Measurements from ENCODE around the gene MBD5. TPM values are rescaled to one million over a fixed set of nuclear protein-coding genes. Genes with fewer than 3 reads are reported as not detected.

MBD5 gene
- total RNA-seq, 1 experiment from 2014 or later, result 18.0 TPM

GRCh38 chr2:148044322-148044721, 23.4 kb downstream of the MBD5 start:
- no peaks in the 10 kb centered on the region for H3K36me3 ChIP-seq

GRCh38 chr2:148046802-148047201, 25.9 kb downstream of the MBD5 start:
- H3K27ac ChIP-seq, result no peak overlapping the region
- DNase-seq, result no peak
- no peaks in the 10 kb centered on the region for H3K9me3 ChIP-seq (replicated peaks)
- H3K4me3 ChIP-seq, result no peak overlapping the region
- H3K27me3 ChIP-seq, result no peaks in the 10 kb centered on the region
- H3K36me3 ChIP-seq, result no peaks in the 10 kb centered on the region
- no peaks in the 10 kb centered on the region for H3K4me1 ChIP-seq

More at GRCh38 chr2:148044322-148044721, 23.4 kb downstream of the MBD5 start:
- Histone ChIP-seq H3K9me3 (replicated peaks) (no peaks in the 10 kb centered on the region), H3K27ac (no peak overlapping the region), H3K27me3 (no peaks in the 10 kb centered on the region), H3K4me3 (no peak overlapping the region), H3K4me1 (no peaks in the 10 kb centered on the region)
- no peak for DNase-seq

- no peaks in the 10 kb centered on the region for H3K27me3 ChIP-seq
- H3K4me3 ChIP-seq, result no peak overlapping the region
- no peaks in the 10 kb centered on the region for H3K36me3 ChIP-seq
- no peaks in the 10 kb centered on the region for H3K4me1 ChIP-seq
- DNase-seq, result peak in 1 of 2 experiments; percentile 1
- no peak overlapping the region for H3K27ac ChIP-seq
- H3K9me3 ChIP-seq (replicated peaks), result no peaks in the 10 kb centered on the region
Observed at GRCh38 chr2:148048475-148049221, 27.8 kb downstream of the MBD5 start.

GRCh38 chr2:148049284-148049683, 28.4 kb downstream of the MBD5 start:
- H3K9me3 ChIP-seq (replicated peaks), result no peaks in the 10 kb centered on the region
- H3K36me3 ChIP-seq, result no peaks in the 10 kb centered on the region
- no peaks in the 10 kb centered on the region for H3K27me3 ChIP-seq
- DNase-seq, result no peak
- no peak overlapping the region for H3K4me3 ChIP-seq
- H3K4me1 ChIP-seq, result no peaks in the 10 kb centered on the region
- H3K27ac ChIP-seq, result no peak overlapping the region

- H3K36me3 ChIP-seq, result no peaks in the 10 kb centered on the region
Observed at GRCh38 chr2:148052687-148053086, 31.8 kb downstream of the MBD5 start.

GRCh38 chr2:148058641-148059040, 37.8 kb downstream of the MBD5 start:
- Histone ChIP-seq H3K9me3 (replicated peaks) (no peaks in the 10 kb centered on the region), H3K27me3 (no peaks in the 10 kb centered on the region)
- DNase-seq, result no peak

More at GRCh38 chr2:148052687-148053086, 31.8 kb downstream of the MBD5 start:
- Histone ChIP-seq H3K27ac (no peak overlapping the region), H3K27me3 (no peaks in the 10 kb centered on the region), H3K4me3 (no peak overlapping the region), H3K9me3 (replicated peaks) (no peaks in the 10 kb centered on the region), H3K4me1 (no peaks in the 10 kb centered on the region)
- DNase-seq, result no peak

GRCh38 chr2:148063633-148064032, 42.7 kb downstream of the MBD5 start:
- H3K27ac ChIP-seq, result no peak overlapping the region
- H3K4me1 ChIP-seq, result no peaks in the 10 kb centered on the region
- no peaks in the 10 kb centered on the region for H3K36me3 ChIP-seq
- no peak for DNase-seq
- H3K9me3 ChIP-seq (replicated peaks), result no peaks in the 10 kb centered on the region
- no peaks in the 10 kb centered on the region for H3K27me3 ChIP-seq
- H3K4me3 ChIP-seq, result no peak overlapping the region

More at GRCh38 chr2:148058641-148059040, 37.8 kb downstream of the MBD5 start:
- no peak overlapping the region for H3K4me3 ChIP-seq
- H3K4me1 ChIP-seq, result no peaks in the 10 kb centered on the region
- no peak overlapping the region for H3K27ac ChIP-seq
- H3K36me3 ChIP-seq, result no peaks in the 10 kb centered on the region; the same call in 1 of the 2 replicates

- no peaks in the 10 kb centered on the region for H3K27me3 ChIP-seq
- no peaks in the 10 kb centered on the region for H3K36me3 ChIP-seq
- no peaks in the 10 kb centered on the region for H3K9me3 ChIP-seq (replicated peaks)
- H3K27ac ChIP-seq, result no peak overlapping the region
- no peaks in the 10 kb centered on the region for H3K4me1 ChIP-seq
- H3K4me3 ChIP-seq, result no peak overlapping the region
- DNase-seq, result no peak
Observed at GRCh38 chr2:148065936-148066335, 45.0 kb downstream of the MBD5 start.

GRCh38 chr2:148067801-148068200, 46.9 kb downstream of the MBD5 start:
- no peak overlapping the region for H3K27ac ChIP-seq
- no peak overlapping the region for H3K4me3 ChIP-seq
- H3K4me1 ChIP-seq, result no peaks in the 10 kb centered on the region
- no peaks in the 10 kb centered on the region for H3K36me3 ChIP-seq
- H3K9me3 ChIP-seq (replicated peaks), result no peaks in the 10 kb centered on the region
- no peaks in the 10 kb centered on the region for H3K27me3 ChIP-seq
- DNase-seq, result peak; percentile 2 to 4

GRCh38 chr2:148071351-148071750, 50.5 kb downstream of the MBD5 start:
- no peak overlapping the region for H3K27ac ChIP-seq
- H3K4me1 ChIP-seq, result no peaks in the 10 kb centered on the region
- no peak for DNase-seq
- no peaks in the 10 kb centered on the region for H3K36me3 ChIP-seq
- H3K27me3 ChIP-seq, result no peaks in the 10 kb centered on the region
- no peak overlapping the region for H3K4me3 ChIP-seq
- no peaks in the 10 kb centered on the region for H3K9me3 ChIP-seq (replicated peaks)

- Histone ChIP-seq H3K27me3 (no peaks in the 10 kb centered on the region), H3K4me1 (no peaks in the 10 kb centered on the region), H3K36me3 (no peaks in the 10 kb centered on the region), H3K4me3 (no peak overlapping the region), H3K27ac (no peak overlapping the region), H3K9me3 (replicated peaks) (0 out of 2 replicates have a peak, but pooled peaks cover 2% of the 10 kb centered on the region)
- no peak for DNase-seq
Observed at GRCh38 chr2:148096012-148096411, 75.1 kb downstream of the MBD5 start.

GRCh38 chr2:148102641-148103040, 81.8 kb downstream of the MBD5 start:
- H3K4me1 ChIP-seq, result no peaks in the 10 kb centered on the region
- no peak for DNase-seq
- H3K27ac ChIP-seq, result no peak overlapping the region
- H3K27me3 ChIP-seq, result no peaks in the 10 kb centered on the region
- no peak overlapping the region for H3K4me3 ChIP-seq
- no peaks in the 10 kb centered on the region for H3K9me3 ChIP-seq (replicated peaks)
- no peaks in the 10 kb centered on the region for H3K36me3 ChIP-seq

- Histone ChIP-seq H3K36me3 (no peaks in the 10 kb centered on the region), H3K4me1 (no peaks in the 10 kb centered on the region), H3K27ac (no peak overlapping the region), H3K27me3 (no peaks in the 10 kb centered on the region), H3K4me3 (no peak overlapping the region), H3K9me3 (replicated peaks) (no peaks in the 10 kb centered on the region; the same call in 1 of the 2 replicates)
- no peak for DNase-seq
Observed at GRCh38 chr2:148103946-148104345, 83.1 kb downstream of the MBD5 start.

- H3K36me3 ChIP-seq, result no peaks in the 10 kb centered on the region
- no peaks in the 10 kb centered on the region for H3K4me1 ChIP-seq
- no peak overlapping the region for H3K27ac ChIP-seq
- no peak for DNase-seq
- H3K9me3 ChIP-seq (replicated peaks), result no peaks in the 10 kb centered on the region; the same call in 1 of the 2 replicates
- H3K4me3 ChIP-seq, result no peak overlapping the region
- H3K27me3 ChIP-seq, result no peaks in the 10 kb centered on the region
Observed at GRCh38 chr2:148106331-148106730, 85.4 kb downstream of the MBD5 start.

- Histone ChIP-seq H3K27ac (no peak overlapping the region), H3K9me3 (replicated peaks) (no peaks in the 10 kb centered on the region; the same call in 1 of the 2 replicates), H3K4me3 (no peak overlapping the region), H3K36me3 (no peaks in the 10 kb centered on the region), H3K27me3 (no peaks in the 10 kb centered on the region), H3K4me1 (no peaks in the 10 kb centered on the region)
- no peak for DNase-seq
Observed at GRCh38 chr2:148108385-148108784, 87.5 kb downstream of the MBD5 start.

- H3K27me3 ChIP-seq, result no peaks in the 10 kb centered on the region
- no peak for DNase-seq
- H3K4me3 ChIP-seq, result no peak overlapping the region
- no peak overlapping the region for H3K27ac ChIP-seq
- no peaks in the 10 kb centered on the region for H3K36me3 ChIP-seq
- no peaks in the 10 kb centered on the region; the same call in 1 of the 2 replicates for H3K9me3 ChIP-seq (replicated peaks)
- no peaks in the 10 kb centered on the region for H3K4me1 ChIP-seq
Observed at GRCh38 chr2:148110184-148110583, 89.3 kb downstream of the MBD5 start.

Measured in SJCRH30 (cell line).